ENCODE measurements around the gene IPO8.

Gene IPO8

DNA sequence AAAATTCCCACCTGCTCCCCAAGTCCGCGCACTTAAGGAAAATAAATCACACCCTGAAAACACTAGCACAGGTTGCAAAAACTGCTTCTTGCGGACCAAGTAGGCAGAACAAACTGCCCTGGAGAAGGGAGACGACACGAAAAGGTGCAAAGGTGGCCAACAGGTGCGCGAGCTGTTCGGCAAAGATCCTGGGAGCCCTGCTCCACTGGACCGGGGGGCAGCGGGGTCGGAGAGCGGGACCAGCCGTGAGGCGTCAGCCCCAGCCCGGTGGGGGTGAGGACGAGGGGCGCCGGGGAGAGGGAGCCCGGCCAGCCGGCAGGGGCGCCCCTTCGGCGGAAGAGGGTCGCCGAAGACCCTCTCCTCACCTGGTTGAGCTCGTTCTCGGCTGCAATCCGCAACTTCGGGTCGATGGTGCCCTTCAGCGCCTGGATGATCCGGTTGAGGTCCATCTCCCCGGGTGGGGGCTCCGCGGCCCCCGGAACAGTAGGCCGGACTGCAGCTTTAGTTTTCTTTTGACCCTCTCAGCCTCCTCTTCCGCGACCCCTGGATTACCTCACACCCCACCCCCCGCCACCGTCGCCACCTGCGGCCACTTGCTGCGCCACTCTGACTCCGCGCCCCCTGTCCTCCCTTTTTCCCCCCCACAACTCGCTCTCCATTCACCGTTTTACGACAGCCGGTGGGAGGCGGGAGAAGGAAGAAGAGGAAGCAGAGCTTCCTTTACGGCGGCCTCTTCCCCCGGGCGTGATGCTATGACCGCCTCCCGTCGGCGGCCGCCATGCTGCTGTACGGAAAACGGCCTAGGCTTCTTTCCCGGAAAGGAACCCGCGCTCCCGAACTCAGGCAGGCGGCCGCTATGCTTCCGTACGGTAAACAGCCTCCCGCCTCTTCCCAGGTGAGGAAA is at the start of gene IPO8:
TSS of gene IPO8 (minus strand) at position 671 of the 904 bp plus-strand sequence. CDS start at position 449, 222 bp downstream.
- peak within 1 kb of the TSS; percentile 72 for H3K4me3 ChIP-seq (ENCODE audit: control insufficient read depth, low read depth, low read length)
- peak; percentile 58 for DNase-seq (ENCODE audit: low read depth)
- TF ChIP-seq CTCF (IDR thresholded peaks at IDR 0.05; ENCODE audit: control insufficient read depth, insufficient read depth, low read depth, low read length, missing control alignments) = peak; percentile 21

DNA sequence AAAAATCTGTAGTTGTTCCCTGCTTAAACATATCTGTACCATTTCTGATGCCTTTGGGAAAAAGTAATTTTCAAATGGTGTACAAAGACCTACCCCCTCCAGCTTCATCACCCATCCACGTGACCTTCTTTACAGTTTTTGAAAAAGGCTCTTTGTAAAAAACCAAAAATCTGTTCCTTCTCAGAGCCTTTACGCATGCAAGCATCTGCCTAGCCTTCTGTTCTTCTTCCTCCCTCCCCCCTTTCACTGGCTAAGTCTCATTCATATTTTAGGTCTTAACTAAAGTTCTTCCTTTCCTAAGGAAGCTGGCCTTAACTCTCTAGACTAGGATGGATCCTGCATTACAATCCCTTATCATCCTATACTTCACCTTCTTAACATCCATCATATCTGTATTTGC is 48.7 kb upstream of the IPO8 start:
- no peak for TF ChIP-seq CTCF (IDR thresholded peaks at IDR 0.05; ENCODE audit: control insufficient read depth, insufficient read depth, low read depth, low read length, missing control alignments)
- no peak overlapping the region for H3K4me3 ChIP-seq (ENCODE audit: control insufficient read depth, low read depth, low read length)
- no peak for DNase-seq (ENCODE audit: low read depth)

DNA sequence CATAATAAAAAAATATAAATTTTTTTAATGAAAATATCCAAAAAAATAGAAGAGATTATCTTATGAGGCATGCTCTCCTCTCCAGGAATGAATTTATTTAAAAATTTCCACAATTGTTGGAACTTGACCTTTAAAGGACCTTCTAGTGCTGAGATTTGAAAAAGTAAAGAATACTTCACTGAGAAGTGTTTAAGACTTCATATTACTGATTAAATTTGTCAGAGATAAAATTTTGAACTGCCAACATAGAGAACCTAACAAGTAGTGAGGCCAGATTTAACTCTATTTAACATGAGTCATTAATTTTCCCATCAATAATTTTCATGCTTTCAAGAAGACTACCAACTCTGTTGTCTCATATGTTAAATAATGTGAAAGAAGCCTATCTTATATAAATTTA is 44.6 kb upstream of the IPO8 start:
- no peak overlapping the region for H3K4me3 ChIP-seq (ENCODE audit: control insufficient read depth, low read depth, low read length)
- TF ChIP-seq CTCF (IDR thresholded peaks at IDR 0.05; ENCODE audit: control insufficient read depth, insufficient read depth, low read depth, low read length, missing control alignments) = no peak
- DNase-seq (ENCODE audit: low read depth) = no peak

DNA sequence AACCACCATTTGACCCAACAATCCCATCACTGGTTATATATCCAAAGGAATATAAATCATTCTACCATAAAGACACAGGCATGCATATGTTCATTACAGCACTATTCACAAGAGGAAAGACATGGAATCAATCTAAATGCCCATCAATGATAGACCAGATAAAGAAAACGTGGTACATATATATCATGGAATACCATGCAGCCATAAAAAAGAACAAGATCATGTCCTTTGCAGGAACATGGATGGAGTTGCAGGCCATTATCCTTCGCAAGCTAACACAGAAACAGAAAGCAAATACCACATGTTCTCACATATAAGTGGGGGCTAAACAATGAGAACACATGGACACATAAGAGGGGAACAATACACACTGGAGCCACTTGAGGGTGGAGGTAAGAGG is 43.4 kb upstream of the IPO8 start:
- no peak overlapping the region for H3K4me3 ChIP-seq (ENCODE audit: control insufficient read depth, low read depth, low read length)
- TF ChIP-seq CTCF (IDR thresholded peaks at IDR 0.05; ENCODE audit: control insufficient read depth, insufficient read depth, low read depth, low read length, missing control alignments) = no peak
- no peak for DNase-seq (ENCODE audit: low read depth)

DNA sequence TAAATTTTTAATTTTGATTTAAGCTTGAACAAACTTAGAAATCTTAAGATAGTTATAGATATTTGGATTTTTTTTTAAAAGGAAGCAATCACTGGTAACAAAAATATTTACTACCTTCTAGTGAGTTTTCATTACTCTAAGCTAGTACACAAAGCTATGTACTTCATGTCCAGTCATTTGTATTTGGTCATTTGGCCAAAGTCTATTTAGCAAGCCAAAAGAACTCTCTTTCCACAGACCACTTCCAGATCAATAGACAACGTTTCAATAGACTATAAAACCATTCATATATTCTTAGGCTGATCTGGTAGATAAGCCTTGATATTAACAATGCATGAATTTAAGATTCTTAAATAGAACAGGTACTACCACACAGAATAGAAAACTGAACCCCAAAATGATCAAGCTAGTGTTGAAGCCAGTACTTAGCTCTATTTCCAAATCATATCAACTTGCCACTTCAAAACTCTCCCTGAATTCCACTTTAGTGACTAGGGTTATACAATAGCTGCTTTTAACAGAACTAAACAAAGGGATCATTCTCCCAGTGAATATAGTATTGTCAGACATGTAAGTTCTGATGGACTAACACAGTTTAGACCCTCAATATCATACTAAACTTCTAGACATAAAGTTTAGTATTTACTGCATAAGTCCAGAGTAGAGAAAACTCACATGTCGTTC is 37.4 kb upstream of the IPO8 start:
- TF ChIP-seq CTCF (IDR thresholded peaks at IDR 0.05; ENCODE audit: control insufficient read depth, insufficient read depth, low read depth, low read length, missing control alignments) = no peak
- no peak overlapping the region for H3K4me3 ChIP-seq (ENCODE audit: control insufficient read depth, low read depth, low read length)
- no peak for DNase-seq (ENCODE audit: low read depth)

GRCh38 chr12:30730011-30730410 is 34.3 kb upstream of the IPO8 start:
- no peak for DNase-seq (ENCODE audit: low read depth)
- no peak for TF ChIP-seq CTCF (IDR thresholded peaks at IDR 0.05; ENCODE audit: control insufficient read depth, insufficient read depth, low read depth, low read length, missing control alignments)
- no peak overlapping the region for H3K4me3 ChIP-seq (ENCODE audit: control insufficient read depth, low read depth, low read length)
